HG02763 (cell line): ENCODE data around the gene STBD1.
"Not testable (repeated sequence)": the region's sequence is repeated elsewhere in the genome, so short reads cannot be mapped to it uniquely, and the experiment has no call there.

Experiments
- ATAC-seq: cut with Tn5 transposase; IDR thresholded peaks from one replicate; pipeline ENCODE4 v1.9.1; 2021; ENCODE audit warnings: mild to moderate bottlenecking, moderate library complexity; ENCODE audit not compliant: unreplicated experiment

Gene STBD1

GRCh38 chr4:76305971-76306881 is at the start of gene STBD1:
Gene STBD1, plus strand, starts transcription at chr4:76306733. Its CDS starts 37 bp downstream, at chr4:76306770.
- no peak for ATAC-seq

- ATAC-seq: no peak
These were observed 49.6 kb upstream of the STBD1 start for GRCh38 chr4:76256968-76257367.

GRCh38 chr4:76257824-76258223 is 48.7 kb upstream of the STBD1 start:
- no peak for ATAC-seq

- ATAC-seq: no peak
These were observed 46.0 kb upstream of the STBD1 start for GRCh38 chr4:76260571-76260970.

- ATAC-seq: no peak
These were observed 40.8 kb upstream of the STBD1 start for GRCh38 chr4:76265631-76266218.

- ATAC-seq: no peak
These were observed 39.9 kb upstream of the STBD1 start for GRCh38 chr4:76266627-76267026.

- no peak for ATAC-seq
These were observed 38.7 kb upstream of the STBD1 start for GRCh38 chr4:76267811-76268210.

GRCh38 chr4:76270244-76271175 is 36.0 kb upstream of the STBD1 start:
- no peak for ATAC-seq

- no peak for ATAC-seq
These were observed 35.3 kb upstream of the STBD1 start for GRCh38 chr4:76271248-76271647.

GRCh38 chr4:76272073-76272472 is 34.5 kb upstream of the STBD1 start:
- ATAC-seq: no peak

- no peak for ATAC-seq
These were observed 34.0 kb upstream of the STBD1 start for GRCh38 chr4:76272582-76272981.

GRCh38 chr4:76272999-76273398 is 33.5 kb upstream of the STBD1 start:
- no peak for ATAC-seq

- ATAC-seq: no peak
These were observed 30.9 kb upstream of the STBD1 start for GRCh38 chr4:76275486-76276124.

- ATAC-seq: no peak
These were observed 29.7 kb upstream of the STBD1 start for GRCh38 chr4:76276813-76277212.

- no peak for ATAC-seq
These were observed 28.9 kb upstream of the STBD1 start for GRCh38 chr4:76277667-76278066.

- no peak for ATAC-seq
These were observed 27.9 kb upstream of the STBD1 start for GRCh38 chr4:76278583-76278982.

GRCh38 chr4:76279462-76279861 is 27.1 kb upstream of the STBD1 start:
- ATAC-seq: no peak

GRCh38 chr4:76280488-76281441 is 25.8 kb upstream of the STBD1 start:
- no peak for ATAC-seq

- ATAC-seq: not testable (repeated sequence)
These were observed 24.9 kb upstream of the STBD1 start for GRCh38 chr4:76281594-76281993.
